HepG2 (cell line): Measurements from ENCODE around the gene ITPRIPL1. TPM values are rescaled to one million over a fixed set of nuclear protein-coding genes. Genes with fewer than 3 reads are reported as not detected.
A peak's percentile ranks its signal among the peaks of the same experiment; 100 is the strongest.

Source experiments
- ARHGAP35 ChIP-seq: sonication (generic); formaldehyde crosslinking; IDR thresholded peaks from 2 replicates; pipeline ENCODE4 v1.9.0; 2022; ENCODE audit warnings: mild to moderate bottlenecking, inconsistent platforms, moderate library complexity, missing genetic modification reagents, borderline replicate concordance
- ATF7-NPFF ChIP-seq: sonication (generic); formaldehyde crosslinking; IDR thresholded peaks from 2 replicates; pipeline ENCODE4 v1.8.1; 2023; ENCODE audit warnings: mild to moderate bottlenecking, low read depth, missing genetic modification reagents, moderate library complexity
- GATAD2A ChIP-seq: IDR thresholded peaks from 2 replicates; pipeline ENCODE4 v1.6.1; 2016
- KLF11 ChIP-seq: IDR thresholded peaks from 2 replicates; pipeline ENCODE4 v1.6.1; 2016; ENCODE audit warnings: missing compliant biosample characterization
- MEIS1 ChIP-seq: sonication (generic); formaldehyde crosslinking; IDR thresholded peaks from 2 replicates; pipeline ENCODE4 v1.9.0; 2021; ENCODE audit warnings: mild to moderate bottlenecking, missing genetic modification reagents, moderate library complexity, borderline replicate concordance
- RAD21 ChIP-seq: fragments of 450-650 bp; formaldehyde crosslinking; IDR thresholded peaks from 2 replicates; pipeline ENCODE4 v1.5.0; 2020; ENCODE audit warnings: mild to moderate bottlenecking
- RNF2 ChIP-seq: fragments of 450-650 bp; conservative IDR thresholded peaks from 2 replicates; pipeline ENCODE4 v1.6.1; 2016; ENCODE audit warnings: low read depth
- SMC3 ChIP-seq: IDR thresholded peaks from 2 replicates; pipeline ENCODE4 v1.6.1; 2011; ENCODE audit warnings: low read length, improper control_type of control experiment
- SMYD3 ChIP-seq: sonication (generic); formaldehyde crosslinking; IDR thresholded peaks from 2 replicates; pipeline ENCODE4 v1.8.1; 2023; ENCODE audit warnings: mild to moderate bottlenecking, missing genetic modification reagents
- THAP11 ChIP-seq: IDR thresholded peaks from 2 replicates; pipeline ENCODE4 v1.6.1; 2016; ENCODE audit warnings: missing biosample characterization, missing genetic modification reagents
- XRCC5 ChIP-seq: fragments of 200-400 bp; formaldehyde crosslinking; optimal IDR thresholded peaks from 2 replicates; pipeline ENCODE3; 2017; ENCODE audit warnings: mild to moderate bottlenecking, low read length
- ZNF317 ChIP-seq: sonication (generic); formaldehyde crosslinking; IDR thresholded peaks from 2 replicates; pipeline ENCODE4 v1.5.0; 2020; ENCODE audit warnings: mild to moderate bottlenecking, missing genetic modification reagents
- ZNF460 ChIP-seq: sonication (generic); formaldehyde crosslinking; IDR thresholded peaks from 2 replicates; pipeline ENCODE4 v1.5.1; 2020; ENCODE audit warnings: missing genetic modification reagents, mild to moderate bottlenecking, borderline replicate concordance
- ZNF788 ChIP-seq: sonication (generic); formaldehyde crosslinking; IDR thresholded peaks from 2 replicates; pipeline ENCODE4 v1.5.0; 2020; ENCODE audit warnings: mild to moderate bottlenecking, missing genetic modification reagents, borderline replicate concordance
- ZNF792 ChIP-seq: IDR thresholded peaks from 2 replicates; pipeline ENCODE4 v1.6.1; 2016
- ZNF850 ChIP-seq: sonication (generic); formaldehyde crosslinking; conservative IDR thresholded peaks from 2 replicates; pipeline ENCODE4 v1.9.0; 2021; ENCODE audit warnings: mild to moderate bottlenecking, missing genetic modification reagents
- polyA plus RNA-seq, 8 experiments: library from polyadenylated mRNA; depleted of rRNA in 3 of 8; stranded (reverse) in 7 of 8; unstranded in 1 of 8; fragments of >200 nt; fragmentation: Illumina TruSeq in 4 of 8; extraction: Trizol in 4 of 8; gene quantifications; 2 replicates each; pipeline versions ENCODE4 v1.2.1 to v1.2.3, GENCODE V29; 2011 to 2016; ENCODE audit warnings: low read depth in 4 of 8, missing spikeins in 1 of 8, mixed read lengths in 1 of 8; ENCODE audit not compliant: insufficient read depth in 1 of 8
- total RNA-seq, 5 experiments: library from RNA; depleted of rRNA; stranded (reverse); fragments of >200 nt; fragmentation: Illumina TruSeq; extraction: Trizol; gene quantifications; 2 replicates each; pipeline ENCODE4 v1.2.3, GENCODE V29; 2016; ENCODE audit warnings: low read depth in 1 of 5
- TF ChIP-seq, protein P1 (sequence below): sonication (generic); formaldehyde crosslinking; IDR thresholded peaks from 2 replicates; pipeline ENCODE4 v1.5.0; 2020; ENCODE audit warnings: mild to moderate bottlenecking, missing genetic modification reagents, borderline replicate concordance
- TF ChIP-seq, protein P2 (sequence below): sonication (generic); formaldehyde crosslinking; IDR thresholded peaks from 2 replicates; pipeline ENCODE4 v1.8.1; 2023; ENCODE audit warnings: mild to moderate bottlenecking, missing genetic modification reagents
- TF ChIP-seq, protein P3 (sequence below): fragments of 450-650 bp; IDR thresholded peaks from 2 replicates; pipeline ENCODE4 v1.6.1; 2017; ENCODE audit warnings: mild to moderate bottlenecking

The ITPRIPL1 gene
- total and polyA plus RNA-seq, 2 of the 13 experiments (the other 11 are each of a cell fraction or from before 2014, with no cell fraction given) = 4.3 to 11.7 TPM

DNA sequence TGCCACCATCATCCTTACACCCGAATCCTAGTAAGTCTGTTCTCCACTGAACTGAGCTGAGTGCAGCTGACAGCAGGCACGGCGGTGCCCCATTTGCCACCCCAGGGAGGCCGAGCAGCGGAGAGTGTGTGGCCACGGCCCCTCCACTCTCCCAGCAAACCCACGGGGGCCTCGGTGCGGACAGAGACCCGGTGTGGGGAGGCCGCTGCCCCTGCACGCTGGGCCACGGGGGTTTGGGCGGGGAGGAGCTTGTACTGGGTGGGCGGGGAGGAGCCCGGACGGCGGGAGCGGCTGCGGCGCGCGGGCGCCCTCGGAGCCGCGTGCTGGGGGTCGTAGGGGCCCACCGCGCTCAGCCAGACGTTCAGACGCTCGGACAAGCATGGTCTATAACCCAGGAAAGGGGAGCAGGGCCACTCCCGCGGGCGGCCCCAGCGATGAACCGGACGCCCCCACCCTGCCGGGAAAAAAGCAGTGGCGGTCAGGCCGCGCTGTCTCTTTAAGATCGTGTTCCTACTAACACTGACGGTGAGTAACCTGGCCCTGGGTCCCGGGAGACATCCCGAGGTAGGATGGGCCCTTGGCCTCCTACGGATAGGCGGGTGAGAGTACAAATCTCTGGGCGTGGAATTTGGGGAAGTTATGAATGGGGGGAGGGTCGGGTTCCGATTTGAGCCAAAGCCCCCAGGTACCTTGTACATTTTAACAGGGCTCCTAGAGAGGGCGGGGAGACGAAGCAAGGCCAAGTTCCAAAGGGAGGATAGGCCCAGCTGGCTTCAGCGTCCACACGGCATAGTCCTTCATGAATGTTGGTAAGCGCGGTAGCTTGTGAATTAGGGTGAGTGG lies at the start of gene ITPRIPL1 (continued):
- TF ChIP-seq SMYD3 (CRISPR knock-in tag) (no peak), ZNF850 (CRISPR knock-in tag) (no peak), ARHGAP35 (peak; percentile 24; the same call in 1 of the 2 replicates), ZNF460 (CRISPR knock-in tag) (no peak), GATAD2A (CRISPR knock-in tag) (peak; percentile 12; the same call in 1 of the 2 replicates), SMC3 (no peak), ZNF792 (CRISPR knock-in tag) (0 out of 2 replicates have a peak, but pooled peaks have one; percentile 42), KLF11 (CRISPR knock-in tag) (no peak; the same call in 1 of the 2 replicates), ZNF788 (CRISPR knock-in tag) (0 out of 2 replicates have a peak, but pooled peaks have one; percentile 12), ZNF317 (no peak; the same call in 1 of the 2 replicates), RAD21 (CRISPR knock-in tag) (no peak), RNF2 (no peak), MEIS1 (CRISPR knock-in tag) (no peak), XRCC5 (no peak), ATF7-NPFF (CRISPR knock-in tag) (no peak), THAP11 (no peak; the same call in 1 of the 2 replicates)
- TF ChIP-seq, protein P1, sequence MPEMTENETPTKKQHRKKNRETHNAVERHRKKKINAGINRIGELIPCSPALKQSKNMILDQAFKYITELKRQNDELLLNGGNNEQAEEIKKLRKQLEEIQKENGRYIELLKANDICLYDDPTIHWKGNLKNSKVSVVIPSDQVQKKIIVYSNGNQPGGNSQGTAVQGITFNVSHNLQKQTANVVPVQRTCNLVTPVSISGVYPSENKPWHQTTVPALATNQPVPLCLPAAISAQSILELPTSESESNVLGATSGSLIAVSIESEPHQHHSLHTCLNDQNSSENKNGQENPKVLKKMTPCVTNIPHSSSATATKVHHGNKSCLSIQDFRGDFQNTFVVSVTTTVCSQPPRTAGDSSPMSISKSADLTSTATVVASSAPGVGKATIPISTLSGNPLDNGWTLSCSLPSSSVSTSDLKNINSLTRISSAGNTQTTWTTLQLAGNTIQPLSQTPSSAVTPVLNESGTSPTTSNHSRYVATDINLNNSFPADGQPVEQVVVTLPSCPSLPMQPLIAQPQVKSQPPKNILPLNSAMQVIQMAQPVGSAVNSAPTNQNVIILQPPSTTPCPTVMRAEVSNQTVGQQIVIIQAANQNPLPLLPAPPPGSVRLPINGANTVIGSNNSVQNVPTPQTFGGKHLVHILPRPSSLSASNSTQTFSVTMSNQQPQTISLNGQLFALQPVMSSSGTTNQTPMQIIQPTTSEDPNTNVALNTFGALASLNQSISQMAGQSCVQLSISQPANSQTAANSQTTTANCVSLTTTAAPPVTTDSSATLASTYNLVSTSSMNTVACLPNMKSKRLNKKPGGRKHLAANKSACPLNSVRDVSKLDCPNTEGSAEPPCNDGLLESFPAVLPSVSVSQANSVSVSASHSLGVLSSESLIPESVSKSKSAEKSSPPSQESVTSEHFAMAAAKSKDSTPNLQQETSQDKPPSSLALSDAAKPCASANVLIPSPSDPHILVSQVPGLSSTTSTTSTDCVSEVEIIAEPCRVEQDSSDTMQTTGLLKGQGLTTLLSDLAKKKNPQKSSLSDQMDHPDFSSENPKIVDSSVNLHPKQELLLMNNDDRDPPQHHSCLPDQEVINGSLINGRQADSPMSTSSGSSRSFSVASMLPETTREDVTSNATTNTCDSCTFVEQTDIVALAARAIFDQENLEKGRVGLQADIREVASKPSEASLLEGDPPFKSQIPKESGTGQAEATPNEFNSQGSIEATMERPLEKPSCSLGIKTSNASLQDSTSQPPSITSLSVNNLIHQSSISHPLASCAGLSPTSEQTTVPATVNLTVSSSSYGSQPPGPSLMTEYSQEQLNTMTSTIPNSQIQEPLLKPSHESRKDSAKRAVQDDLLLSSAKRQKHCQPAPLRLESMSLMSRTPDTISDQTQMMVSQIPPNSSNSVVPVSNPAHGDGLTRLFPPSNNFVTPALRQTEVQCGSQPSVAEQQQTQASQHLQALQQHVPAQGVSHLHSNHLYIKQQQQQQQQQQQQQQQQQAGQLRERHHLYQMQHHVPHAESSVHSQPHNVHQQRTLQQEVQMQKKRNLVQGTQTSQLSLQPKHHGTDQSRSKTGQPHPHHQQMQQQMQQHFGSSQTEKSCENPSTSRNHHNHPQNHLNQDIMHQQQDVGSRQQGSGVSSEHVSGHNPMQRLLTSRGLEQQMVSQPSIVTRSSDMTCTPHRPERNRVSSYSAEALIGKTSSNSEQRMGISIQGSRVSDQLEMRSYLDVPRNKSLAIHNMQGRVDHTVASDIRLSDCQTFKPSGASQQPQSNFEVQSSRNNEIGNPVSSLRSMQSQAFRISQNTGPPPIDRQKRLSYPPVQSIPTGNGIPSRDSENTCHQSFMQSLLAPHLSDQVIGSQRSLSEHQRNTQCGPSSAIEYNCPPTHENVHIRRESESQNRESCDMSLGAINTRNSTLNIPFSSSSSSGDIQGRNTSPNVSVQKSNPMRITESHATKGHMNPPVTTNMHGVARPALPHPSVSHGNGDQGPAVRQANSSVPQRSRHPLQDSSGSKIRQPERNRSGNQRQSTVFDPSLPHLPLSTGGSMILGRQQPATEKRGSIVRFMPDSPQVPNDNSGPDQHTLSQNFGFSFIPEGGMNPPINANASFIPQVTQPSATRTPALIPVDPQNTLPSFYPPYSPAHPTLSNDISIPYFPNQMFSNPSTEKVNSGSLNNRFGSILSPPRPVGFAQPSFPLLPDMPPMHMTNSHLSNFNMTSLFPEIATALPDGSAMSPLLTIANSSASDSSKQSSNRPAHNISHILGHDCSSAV (CRISPR knock-in tag) = no peak
- TF ChIP-seq, protein P2, sequence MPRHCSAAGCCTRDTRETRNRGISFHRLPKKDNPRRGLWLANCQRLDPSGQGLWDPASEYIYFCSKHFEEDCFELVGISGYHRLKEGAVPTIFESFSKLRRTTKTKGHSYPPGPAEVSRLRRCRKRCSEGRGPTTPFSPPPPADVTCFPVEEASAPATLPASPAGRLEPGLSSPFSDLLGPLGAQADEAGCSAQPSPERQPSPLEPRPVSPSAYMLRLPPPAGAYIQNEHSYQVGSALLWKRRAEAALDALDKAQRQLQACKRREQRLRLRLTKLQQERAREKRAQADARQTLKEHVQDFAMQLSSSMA = no peak
- TF ChIP-seq, protein P3, sequence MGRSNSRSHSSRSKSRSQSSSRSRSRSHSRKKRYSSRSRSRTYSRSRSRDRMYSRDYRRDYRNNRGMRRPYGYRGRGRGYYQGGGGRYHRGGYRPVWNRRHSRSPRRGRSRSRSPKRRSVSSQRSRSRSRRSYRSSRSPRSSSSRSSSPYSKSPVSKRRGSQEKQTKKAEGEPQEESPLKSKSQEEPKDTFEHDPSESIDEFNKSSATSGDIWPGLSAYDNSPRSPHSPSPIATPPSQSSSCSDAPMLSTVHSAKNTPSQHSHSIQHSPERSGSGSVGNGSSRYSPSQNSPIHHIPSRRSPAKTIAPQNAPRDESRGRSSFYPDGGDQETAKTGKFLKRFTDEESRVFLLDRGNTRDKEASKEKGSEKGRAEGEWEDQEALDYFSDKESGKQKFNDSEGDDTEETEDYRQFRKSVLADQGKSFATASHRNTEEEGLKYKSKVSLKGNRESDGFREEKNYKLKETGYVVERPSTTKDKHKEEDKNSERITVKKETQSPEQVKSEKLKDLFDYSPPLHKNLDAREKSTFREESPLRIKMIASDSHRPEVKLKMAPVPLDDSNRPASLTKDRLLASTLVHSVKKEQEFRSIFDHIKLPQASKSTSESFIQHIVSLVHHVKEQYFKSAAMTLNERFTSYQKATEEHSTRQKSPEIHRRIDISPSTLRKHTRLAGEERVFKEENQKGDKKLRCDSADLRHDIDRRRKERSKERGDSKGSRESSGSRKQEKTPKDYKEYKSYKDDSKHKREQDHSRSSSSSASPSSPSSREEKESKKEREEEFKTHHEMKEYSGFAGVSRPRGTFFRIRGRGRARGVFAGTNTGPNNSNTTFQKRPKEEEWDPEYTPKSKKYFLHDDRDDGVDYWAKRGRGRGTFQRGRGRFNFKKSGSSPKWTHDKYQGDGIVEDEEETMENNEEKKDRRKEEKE = no peak
